T-helper 1 cell treated with Interleukin-12 subunit alpha and Interleukin-12 subunit beta and Interleukin-4 antibody, amounts not matched to agents 30 ng/mL and 1 ng/mL, for 36 hours (primary cell): ENCODE measurements around the gene CPE. TPM values are rescaled to one million over a fixed set of nuclear protein-coding genes. Genes with fewer than 3 reads are reported as not detected.
"Not testable (repeated sequence)": the region's sequence is repeated elsewhere in the genome, so short reads cannot be mapped to it uniquely, and the experiment has no call there.

Experiments used
- intact Hi-C: fragments of 100-400 bp; cut with micrococcal nuclease; formaldehyde crosslinking; loops from one replicate; pipeline ENCODE4 v1.15.1; 2024
- total RNA-seq: library from RNA; stranded (reverse); gene quantifications from 2 replicates; pipeline ENCODE4 v1.2.3, GENCODE V29; 2022

The CPE gene
- total RNA-seq: not detected in 2 replicates

DNA sequence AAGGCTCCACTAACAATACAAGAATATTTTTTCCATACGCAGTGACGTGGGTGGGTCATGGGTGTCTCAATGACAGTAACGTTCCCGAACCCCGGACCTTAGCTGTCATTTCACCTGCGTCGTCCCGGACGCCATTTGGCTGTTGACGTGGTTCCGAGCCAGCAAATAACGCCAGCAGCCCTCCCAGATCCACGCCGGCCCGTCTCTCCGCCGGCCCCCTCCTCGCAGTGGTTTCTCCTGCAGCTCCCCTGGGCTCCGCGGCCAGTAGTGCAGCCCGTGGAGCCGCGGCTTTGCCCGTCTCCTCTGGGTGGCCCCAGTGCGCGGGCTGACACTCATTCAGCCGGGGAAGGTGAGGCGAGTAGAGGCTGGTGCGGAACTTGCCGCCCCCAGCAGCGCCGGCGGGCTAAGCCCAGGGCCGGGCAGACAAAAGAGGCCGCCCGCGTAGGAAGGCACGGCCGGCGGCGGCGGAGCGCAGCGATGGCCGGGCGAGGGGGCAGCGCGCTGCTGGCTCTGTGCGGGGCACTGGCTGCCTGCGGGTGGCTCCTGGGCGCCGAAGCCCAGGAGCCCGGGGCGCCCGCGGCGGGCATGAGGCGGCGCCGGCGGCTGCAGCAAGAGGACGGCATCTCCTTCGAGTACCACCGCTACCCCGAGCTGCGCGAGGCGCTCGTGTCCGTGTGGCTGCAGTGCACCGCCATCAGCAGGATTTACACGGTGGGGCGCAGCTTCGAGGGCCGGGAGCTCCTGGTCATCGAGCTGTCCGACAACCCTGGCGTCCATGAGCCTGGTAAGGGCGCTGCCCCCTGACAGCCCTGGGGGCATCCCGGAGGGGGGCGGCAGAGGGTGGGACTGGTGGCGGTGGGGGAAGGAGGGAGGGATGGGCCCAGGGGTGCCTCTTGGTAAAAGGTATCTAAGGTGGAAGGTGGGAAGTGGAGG lies at the start of gene CPE:
Gene CPE, plus strand, starts transcription at position 264 of the 933 bp plus-strand sequence. Its CDS starts 214 bp downstream, at position 478.
- intact Hi-C loops: no loop called here

DNA sequence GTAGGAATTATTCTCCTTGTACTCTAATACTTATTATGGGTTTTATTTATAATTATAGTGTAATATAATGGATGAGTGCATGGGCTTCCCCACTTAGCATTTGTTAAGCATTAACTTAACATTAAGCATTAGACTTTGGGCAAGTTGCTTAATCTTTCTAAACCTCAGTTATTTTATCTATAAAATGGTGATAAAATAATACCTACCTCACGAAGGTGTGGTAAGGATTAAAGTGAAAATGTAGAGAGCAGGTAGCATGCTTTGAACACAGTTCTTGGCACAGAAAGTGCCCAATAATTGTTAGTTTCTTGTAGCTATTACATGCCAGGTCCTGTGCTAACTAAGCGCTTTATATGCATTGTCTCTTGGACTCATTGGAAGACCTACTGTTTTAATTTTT lies 48.7 kb upstream of the CPE start:
- intact Hi-C loops: loop anchor here (1.0 kb wide), 1 partner anchor 8 kb away; no protein-coding TSS in a partner anchor

DNA sequence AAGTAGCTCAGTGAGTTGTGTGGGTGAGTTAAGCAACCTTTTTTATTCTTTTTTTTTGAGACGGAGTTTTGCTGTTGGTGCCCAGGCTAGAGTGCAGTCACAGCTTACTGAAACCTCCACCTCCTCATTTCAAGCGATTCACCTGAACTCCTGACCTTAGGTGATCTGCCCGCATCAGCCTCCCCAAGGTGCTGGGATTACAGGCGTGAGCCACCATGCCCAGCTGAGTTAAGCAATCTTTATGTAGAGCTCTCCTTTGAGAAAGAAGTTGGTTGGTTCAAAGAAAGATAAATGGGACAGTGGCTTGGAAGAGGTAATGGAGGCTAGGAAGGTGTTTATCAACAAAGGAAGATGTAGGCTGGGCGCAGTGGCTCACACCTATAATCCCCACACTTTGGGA lies 48.1 kb upstream of the CPE start:
- intact Hi-C loops: loop anchor here (1.0 kb wide), 2 partner anchors 8 to 137 kb away; no protein-coding TSS in a partner anchor

DNA sequence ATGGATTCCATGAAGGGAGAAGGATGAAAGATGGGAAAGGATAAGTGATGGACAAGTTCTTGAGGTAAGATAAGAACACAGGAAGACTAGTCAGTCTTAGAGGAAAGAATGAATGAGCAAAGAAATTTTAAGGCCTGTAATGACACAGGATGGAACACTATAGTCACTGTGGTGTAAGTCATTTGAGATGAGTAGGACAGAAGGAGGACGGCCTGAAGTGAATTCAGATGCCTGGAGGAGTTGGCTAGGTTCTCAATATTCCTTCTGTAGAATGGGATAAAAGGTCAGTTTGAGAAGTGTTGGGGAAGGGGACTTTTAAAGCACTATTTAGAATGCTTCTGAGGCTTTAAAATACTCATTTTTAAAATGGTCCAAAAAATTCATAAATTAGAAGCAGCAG lies 47.4 kb upstream of the CPE start:
- intact Hi-C loops: loop anchor here (1.0 kb wide), 1 partner anchor 136 kb away; no protein-coding TSS in a partner anchor

DNA sequence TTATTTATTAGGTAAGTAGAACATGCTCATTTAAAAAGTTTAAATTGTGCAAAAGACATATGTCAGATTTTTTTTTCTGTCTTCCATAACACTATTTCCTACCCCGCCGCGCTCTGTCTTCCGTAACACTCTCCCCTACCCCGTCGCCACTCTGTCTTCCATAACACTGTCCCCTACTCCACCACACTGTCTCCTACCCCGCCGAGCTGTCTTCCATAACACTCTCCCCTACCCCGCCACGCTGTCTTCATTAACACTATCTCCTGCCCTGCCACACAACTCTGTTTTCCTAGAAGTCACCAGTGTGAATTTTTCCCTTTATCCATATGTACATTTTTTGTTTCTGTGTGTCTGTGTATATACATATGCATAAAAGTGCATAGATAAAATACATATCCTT lies 47.0 kb upstream of the CPE start:
- intact Hi-C loops: loop anchor here (1.0 kb wide), 1 partner anchor 135 kb away; no protein-coding TSS in a partner anchor

DNA sequence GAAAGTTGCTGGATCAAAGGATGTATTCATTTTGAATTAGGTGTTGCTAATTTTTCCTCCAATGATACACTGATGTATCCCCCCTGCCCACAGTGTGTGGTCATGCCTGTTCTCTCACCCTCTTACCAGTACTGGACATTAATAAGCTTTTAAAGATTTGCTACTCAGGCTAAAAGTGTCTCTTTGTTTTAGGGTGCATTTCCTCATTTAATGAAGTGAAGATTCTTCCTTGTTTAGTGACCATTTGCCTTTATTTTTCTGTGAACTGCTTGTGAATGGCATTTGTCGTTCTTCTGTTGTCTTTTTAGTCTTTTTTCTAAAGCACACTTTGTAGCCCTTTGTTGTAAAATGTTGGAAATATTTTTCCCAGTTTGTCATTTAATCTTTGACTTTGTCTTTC lies 46.3 kb upstream of the CPE start:
- intact Hi-C loops: no loop called here

DNA sequence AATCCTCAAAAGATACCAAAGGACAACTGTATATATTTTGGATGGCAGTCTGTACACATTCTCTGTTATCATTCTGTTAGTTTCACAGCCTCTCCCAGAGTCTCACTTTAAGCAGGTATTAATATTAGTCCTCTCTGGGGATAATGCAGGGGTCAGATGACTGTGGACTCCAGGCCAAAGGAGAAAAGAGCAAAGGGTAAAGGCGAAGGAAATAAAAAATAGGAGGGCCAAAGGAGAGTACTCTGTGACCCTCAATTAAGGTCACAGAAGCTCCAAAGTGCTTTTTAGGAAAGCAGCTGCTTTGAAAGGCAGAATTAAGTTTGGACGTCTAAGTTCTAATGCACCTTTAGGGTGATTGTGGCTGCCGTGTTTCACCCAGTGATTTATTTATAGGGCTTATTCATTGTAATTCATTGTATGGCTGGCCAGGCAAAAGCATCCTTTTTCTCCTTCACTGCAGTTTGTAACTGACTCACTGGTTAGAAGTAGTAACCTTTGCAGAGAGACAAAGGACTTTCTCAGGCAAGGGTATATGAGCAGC lies 43.6 kb upstream of the CPE start:
- intact Hi-C loops: no loop called here

DNA sequence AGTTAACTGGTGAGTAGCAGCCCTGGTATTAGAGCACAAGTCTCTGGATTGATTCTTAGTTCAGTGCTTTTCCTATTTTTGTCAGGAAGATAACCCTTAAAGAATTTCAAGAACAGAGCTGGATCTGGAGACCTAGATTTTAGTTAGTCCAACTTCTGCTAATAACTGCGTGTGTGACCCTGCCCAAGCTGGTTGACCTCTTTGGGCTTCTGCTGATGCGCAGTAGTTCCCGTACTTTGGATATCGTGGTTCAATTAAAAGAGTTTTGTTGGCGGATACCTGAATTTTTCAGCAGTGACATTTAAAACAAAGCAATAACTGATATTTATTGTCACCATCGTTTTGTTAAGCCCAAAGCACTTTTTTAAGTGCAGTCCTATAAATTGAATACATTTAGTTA lies 42.1 kb upstream of the CPE start:
- intact Hi-C loops: no loop called here

DNA sequence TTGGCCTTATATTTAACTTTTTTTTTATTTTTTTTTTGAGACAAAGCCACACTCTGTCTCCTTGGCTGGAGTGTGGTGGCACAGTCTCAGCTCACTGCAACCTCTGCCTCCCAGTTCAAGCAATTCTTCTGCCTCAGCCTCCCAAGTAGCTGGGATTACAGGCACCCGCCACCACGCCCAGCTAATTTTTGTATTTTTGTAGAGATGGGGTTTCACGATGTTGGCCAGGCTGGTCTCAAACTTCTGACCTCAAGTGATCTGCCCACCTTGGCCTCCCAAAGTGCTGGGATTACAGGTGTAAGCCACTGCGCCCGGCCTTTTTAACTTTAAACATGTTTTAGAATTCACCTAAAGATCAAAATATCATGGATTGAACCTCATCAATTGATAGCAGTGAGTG lies 36.5 kb upstream of the CPE start:
- intact Hi-C loops: not testable (repeated sequence)

DNA sequence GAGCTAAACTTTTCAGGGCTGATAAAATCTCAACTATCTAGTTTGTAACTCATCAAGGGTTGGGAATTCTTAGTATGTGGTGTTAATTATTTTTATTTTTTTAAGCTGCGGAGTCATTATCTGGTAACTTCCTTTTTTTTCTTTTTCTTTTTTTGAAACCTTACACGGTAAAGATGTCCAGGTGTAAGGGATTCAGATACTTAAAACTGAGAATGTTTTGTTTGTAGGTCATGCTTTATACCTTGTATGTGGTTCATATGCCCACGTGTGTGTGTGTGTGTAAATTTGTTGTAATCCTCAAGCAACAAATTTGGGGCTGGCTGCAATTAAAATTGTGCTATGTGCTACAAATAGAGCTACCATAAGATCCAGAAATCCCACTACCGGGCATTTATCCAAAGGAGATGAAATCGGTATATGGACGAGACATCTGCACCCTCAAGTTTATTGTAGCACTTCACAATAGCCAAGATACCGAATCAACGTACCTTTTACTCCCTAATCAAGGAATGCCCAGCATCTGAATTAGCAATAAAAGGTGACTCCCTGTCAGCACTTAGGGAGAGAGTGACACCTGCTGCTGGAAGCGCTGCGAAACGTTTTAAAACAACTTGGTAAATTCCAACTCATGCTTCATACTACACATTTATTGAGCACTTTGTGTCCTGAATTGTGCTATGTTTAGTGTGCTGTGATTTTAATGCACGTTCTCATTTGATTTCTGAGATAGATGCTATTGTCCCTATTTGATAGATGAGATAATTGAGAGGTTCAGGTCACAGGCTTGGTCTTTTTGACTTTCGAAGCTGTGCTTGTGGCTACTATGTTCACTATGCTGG lies 35.2 kb upstream of the CPE start:
- intact Hi-C loops: loop anchor here (1.0 kb wide), 1 partner anchor 212 kb away; no protein-coding TSS in a partner anchor

DNA sequence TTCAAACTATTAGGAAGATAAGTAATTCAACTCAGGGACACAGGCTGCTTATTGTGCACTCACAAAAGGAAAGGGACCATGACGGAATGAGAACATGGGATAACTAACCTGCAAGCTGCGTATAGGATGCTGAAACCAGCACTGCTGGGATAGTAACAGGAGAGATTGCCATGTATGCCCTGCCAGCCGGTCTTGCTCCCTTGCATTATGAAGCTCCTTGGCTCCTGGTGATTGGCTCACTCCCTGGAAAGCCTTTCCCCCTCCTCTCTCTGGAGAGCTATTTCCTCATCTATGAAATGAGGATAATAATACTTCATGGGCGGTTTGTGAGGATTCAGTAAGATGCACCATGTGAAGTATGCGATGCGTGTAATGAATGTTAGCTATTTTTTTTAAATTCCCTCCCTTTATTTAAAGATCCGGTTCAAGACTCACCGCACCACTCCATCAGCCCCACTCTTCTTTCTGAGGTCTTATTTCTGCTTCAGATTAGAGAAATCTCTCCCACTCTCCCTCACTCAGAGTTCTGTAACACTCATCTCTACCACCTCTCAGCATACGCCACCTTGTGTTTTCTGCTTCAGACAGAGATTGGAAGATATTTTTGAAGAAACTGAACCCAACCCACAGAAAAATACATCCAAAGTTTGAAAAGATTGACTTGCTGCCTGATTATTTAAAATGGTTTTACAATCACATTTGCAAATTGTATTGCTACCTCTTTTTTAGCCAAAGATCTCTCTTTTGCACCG lies 33.0 kb upstream of the CPE start:
- intact Hi-C loops: no loop called here

DNA sequence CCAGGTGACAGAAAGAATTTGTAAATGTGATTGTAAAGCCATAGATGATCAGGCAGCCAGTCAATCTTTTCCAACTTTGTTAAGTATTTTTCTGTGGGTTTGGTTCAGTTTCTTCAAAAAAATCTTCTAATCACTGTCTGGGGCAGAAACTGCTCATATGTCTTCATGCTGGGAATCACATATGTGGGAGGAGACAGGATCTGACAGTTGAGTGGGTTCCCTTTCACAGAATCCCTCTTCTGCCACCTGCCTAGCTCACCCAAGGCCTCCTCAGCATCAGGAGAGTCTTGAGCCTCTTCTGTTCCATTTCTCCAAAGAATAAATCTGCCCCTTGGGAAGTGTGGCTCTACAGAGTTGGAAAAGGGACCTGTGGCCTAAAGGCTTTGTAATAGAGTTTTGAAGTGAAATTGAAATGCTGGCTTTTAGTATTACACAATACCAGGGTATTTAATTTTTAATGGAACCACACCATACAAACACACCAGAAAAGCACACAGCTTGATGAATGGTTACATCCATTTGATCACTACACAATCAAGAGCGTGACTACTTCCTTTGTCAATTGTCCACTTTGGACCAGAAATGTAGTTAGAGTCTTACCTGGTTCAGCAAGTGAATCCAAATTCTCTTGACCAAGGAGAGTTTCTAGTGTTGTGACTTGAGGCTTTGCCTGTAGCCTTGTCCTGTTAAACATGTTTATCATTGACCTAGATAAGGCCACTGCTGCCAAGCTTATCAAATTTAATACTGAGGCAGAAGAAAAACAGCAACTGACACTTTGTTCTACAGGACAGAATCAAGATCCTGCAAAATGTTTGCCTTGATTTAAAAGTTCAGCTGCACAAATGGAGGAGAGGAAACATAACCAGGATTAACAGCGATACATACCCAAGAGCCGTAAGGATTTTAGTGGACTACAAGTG lies 30.9 kb upstream of the CPE start:
- intact Hi-C loops: no loop called here

DNA sequence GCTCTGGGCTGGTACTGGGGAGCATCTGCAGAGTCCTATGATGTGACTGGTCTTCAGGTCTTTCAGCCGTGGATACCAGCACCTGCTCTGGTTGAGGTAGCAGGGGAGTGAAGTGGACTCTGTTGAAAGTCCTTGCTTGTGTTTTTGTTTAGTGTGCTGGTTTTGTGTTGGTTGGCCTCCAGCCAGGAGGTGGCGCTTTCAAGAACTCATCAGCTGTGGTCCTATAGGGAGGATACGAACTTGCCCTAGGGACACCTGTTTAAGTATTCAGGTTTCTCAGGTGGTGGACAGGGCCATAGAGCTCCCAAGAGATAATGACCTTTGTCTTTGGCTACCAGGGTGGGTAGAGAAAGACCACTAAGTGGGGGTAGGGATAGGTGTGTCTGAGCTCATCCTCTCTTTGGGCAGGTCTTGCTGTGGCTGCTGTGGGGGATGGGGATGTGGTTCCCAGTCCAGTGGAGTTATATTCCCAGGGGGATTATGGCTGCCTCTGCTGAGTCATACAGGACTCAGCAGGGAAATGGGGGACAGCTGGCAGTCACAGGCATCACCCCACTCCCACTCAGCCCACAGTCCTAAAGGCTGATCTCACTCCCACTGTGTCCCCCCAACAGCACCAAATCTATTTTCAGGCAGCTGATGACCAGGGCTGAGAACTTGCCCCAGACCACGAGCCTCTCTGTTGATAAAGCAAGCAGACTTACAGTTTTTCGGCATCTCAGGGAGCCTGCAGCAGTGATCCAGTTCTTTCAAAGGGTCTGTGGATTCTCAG lies 27.3 kb upstream of the CPE start:
- intact Hi-C loops: loop anchor here (2.0 kb wide), 1 partner anchor 113 kb away; no protein-coding TSS in a partner anchor

DNA sequence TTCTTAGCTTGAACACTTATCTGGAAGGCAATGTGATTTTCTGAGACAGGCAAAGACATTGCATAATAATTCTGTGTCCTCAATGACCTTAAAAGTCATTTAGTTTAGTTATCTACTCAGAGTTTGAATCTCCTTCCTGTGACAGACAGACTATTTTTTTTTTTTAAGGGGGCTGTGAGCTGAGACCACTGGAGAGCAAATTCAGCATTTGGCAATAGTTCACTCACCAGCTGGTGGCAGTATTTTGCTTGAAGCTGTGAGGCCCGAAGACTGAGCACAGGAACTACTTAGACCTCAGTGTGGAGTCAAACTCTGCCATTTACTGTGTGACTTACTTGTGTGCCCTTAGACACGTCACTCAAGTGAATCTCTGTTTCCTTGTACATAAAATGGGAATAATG lies 22.9 kb upstream of the CPE start:
- intact Hi-C loops: no loop called here

DNA sequence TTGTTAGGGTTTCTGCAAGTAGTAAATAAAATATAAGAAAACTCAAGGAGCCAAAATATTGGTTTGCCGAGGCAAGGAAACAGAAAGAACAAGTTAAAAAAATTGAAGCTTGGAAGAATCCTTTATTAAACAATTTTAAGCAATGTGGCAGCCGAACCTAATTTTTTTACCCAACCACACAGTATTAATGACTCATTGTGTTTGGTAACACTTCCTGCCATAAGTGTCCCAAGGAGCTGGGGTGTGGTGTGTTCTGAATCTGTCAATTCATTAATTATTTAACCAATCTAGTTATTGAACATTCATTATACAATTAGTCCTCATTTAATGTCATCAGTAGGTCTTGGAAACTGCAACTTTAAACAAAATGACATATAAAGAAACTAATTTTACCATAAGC lies 19.3 kb upstream of the CPE start:
- intact Hi-C loops: no loop called here

DNA sequence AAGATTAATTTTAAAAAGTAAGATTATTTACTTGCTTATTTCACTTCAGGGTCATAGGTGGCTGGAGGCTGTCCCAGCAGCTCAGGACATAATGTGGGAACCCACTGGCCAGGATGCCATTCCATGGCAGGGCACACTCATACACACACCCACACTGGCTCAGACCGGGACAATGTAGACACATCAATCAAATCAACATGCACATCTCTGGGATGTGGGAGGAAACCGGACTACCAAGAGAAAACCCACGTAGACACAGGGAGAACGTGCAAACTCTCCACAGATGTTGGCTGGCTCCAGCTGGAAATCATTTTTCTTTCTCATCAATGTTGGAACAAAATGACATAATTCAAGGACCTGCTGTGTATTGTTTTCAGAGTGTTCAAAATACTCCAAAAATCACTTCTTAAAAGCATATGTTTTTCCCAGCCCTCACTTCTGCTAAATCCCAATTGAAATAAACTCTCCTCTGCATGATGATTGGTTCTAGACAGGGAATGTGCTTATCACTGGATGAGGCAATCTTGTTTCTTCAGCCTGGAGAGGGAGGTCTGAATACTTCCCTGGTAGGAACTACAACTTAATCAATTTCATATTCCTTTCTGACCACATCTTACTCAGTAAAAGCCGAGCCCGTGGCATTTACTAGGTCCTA lies 18.6 kb upstream of the CPE start:
- intact Hi-C loops: no loop called here

DNA sequence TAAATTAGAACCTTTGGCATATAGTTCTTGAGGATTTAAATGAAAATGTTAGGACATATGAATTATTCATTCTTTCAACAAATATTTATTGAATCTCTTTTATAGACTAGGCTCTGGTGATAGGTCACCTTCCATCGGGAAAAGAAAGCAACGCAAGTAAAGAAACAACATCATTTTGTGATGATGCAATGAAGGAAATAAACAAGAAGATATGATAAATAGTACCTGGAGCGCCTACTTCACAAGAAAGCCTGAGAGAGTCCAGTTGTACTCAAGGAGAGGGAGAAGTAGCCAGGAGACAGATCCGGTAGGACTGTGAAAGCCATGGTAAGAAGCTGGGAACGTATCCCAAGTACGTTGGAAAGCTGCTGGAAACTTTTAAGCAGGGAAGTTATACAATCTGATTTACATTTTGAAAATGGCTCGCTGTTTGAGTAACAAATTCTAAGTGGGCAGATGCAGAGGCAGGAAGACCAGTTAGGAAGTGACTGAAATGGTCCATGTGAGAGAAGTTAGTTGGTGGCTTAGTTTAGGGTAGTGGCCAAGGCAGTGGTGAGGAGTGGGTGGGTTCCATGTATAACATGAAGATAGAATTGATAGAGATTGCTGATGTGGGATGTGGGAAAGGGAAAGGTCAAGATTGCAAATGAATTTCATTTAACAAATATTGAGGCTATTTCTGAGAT lies 17.7 kb upstream of the CPE start:
- intact Hi-C loops: no loop called here

DNA sequence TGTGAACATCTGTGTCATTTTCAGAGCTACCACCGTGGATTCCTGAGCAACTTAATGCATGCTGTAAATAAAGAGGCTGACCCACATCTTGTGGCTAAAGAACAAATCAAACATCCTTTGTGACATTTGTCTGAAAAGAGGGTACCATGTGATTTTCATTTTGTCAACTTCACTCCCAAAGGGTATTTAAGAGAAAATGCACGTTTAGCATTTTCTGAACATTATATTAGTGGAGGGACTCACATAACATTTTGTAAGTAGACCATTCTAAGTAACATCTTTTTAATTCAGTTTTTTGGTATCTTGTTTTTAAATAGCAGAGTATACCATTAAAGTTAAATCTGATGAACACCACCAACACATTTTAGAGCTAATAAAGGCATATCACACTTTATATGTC lies 17.0 kb upstream of the CPE start:
- intact Hi-C loops: no loop called here
